ENCODE results near the gene CTCFL.

The CTCFL gene, protein sequence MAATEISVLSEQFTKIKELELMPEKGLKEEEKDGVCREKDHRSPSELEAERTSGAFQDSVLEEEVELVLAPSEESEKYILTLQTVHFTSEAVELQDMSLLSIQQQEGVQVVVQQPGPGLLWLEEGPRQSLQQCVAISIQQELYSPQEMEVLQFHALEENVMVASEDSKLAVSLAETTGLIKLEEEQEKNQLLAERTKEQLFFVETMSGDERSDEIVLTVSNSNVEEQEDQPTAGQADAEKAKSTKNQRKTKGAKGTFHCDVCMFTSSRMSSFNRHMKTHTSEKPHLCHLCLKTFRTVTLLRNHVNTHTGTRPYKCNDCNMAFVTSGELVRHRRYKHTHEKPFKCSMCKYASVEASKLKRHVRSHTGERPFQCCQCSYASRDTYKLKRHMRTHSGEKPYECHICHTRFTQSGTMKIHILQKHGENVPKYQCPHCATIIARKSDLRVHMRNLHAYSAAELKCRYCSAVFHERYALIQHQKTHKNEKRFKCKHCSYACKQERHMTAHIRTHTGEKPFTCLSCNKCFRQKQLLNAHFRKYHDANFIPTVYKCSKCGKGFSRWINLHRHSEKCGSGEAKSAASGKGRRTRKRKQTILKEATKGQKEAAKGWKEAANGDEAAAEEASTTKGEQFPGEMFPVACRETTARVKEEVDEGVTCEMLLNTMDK
- total RNA-seq: 0 to 0.09 reads per million in 2 donors

DNA sequence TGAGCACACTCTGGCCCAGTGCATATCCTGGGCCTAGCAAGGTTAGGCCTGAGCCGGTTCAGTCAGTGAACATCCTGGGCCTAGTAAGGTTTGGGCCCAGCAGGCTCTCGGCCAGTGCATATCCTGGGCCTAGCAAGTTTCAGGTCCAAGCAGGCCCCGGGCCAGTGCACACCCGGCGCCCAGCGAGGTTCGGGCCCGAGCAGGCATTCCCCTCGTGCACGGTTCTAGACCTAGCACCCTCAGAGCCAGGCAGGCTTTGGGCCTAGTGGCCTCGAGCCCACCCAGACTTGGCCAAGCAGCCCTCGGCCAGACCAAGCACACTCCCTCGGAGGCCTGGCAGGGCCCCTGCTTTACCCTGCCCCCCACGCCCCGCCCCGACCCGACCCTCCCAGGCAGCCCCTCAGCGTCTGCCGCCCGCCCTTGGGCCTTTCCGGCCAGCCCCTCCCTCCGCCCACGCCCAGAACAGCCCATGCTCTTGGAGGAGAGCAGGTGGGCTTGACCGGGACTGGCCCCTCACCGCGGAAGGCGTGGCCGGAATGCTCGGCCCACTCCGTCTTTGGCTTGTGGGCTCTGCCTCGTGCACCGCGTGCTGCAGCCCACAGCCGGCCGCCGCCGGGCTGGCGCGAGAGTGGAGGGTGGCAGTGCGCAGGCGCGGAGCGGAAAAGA, at the start of gene CTCFL:
Gene CTCFL (minus strand): TSS at position 630 of the 666 bp plus-strand sequence. CDS start 935 bp downstream, outside the sequence.
- no peak for DNase-seq

DNA sequence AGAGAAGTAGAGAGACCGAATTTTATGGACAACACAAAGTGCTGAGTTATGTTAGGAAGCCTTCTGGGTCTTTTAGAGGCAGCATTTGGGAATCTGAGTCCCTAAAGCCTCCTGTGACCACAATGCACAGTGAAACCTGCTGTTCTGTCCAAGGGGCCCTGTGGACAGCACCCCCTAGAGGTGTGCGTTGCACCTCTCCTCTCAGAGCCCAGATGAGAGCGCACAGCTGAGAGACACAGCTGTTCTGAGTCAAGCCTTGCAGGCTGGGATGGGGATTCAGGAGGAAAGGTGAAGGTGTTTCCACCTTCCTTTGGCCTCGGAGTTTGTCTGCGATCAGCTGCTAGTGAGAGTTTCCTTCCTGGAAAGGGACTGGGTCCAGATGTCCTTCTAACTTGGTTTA, 49.0 kb upstream of the CTCFL start:
- no peak for DNase-seq

DNA sequence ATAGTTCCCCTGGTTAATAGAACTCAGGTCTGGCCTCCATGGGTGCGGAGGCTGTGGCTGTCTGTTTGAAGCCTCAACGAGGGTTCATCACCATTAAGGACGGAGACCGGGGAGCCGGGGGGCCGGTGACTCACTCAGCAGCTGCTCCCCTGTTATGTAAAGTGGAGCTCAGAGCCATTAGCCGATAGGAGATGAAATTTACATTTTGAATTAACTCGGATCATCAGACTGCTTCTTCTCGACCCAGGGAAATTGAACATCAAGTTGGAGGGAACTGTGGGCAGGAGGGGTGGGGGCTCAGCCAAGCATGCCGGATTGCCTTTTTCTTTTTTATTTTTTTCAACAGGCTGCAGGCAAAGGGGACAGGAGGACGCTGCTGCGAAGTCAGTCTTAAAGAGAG, 48.3 kb upstream of the CTCFL start:
- no peak for DNase-seq

DNA sequence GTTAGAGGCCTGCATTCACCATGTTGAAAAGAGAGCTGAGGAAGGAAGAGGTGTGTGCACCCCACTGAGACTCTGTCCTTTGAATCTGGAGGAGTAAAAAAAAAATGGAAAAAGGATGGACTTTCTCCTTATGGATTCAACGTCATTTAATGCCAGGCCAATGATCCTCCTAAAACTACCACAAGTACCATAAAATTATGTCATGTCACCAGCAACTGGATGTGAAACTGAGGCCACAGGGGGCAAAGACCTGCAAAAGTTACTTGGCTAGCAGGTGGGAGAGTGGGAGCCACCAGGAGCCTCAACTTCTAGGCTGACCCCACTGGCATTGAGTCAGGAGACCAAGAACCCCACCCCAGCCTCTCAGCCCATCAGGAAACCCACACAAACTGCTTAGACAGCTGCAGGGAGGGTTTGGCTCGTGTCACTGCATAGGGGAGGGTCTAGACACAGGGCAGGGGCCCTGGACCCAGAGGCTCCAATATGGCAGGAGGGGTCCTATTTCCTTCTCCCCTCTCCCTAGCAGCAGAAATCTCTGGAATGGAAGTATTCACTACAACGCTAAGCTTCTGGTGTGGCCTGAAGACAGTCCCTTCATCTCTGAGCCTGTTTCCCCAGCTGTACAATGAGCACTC, 47.0 kb upstream of the CTCFL start:
- DNase-seq: no peak

DNA sequence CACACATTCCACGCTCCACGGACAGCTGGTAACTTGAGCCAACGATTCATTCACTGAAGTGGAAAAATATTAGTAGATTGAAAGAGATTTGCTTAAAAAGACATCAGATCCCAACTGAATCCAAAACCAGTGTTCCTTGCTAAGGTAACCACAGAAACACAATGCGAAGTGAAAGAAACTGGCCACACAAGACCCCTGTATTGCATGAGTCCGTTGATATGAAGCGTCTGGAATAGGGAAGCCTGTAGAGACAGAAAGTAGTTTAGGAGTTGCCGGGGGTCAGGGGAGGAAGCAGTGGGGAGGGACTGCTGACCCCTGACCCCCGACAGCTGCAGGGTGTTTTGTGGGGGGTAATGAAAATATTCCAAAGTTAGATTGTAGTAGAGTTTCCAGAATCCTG, 46.0 kb upstream of the CTCFL start:
- DNase-seq: no peak

DNA sequence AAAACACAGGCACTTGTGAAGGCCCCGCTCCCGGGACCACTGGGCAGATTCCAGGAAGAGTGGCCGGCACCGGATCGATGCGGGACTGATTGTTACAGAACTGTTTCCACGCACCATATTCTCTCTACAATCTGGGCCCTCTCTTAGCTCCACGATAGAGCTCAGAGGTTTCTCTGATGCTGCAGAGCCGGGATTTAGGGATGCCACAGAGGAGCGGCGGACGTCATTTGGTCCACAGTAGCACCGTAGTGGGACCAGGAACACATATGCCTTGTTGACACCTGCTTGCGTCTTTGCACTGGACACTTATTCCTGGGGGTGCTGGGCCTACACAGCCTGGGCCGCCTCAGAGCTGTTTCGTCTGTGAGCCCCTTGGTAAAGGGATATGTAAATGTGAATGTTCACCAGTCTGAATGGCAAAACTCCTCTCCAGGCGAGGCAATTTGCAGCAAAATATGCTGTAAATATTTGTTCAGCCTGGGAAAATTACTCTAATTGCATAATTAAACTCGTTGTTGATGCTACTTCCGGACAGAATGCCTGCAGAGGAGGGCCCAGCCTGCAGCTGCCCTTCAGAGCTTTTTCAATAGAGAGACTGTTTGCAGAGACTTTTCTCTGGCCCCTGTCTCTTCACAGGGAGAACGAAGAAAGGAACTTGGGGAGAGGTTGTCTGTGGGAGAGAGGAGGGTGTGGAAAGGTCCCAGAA, 45.4 kb upstream of the CTCFL start:
- no peak for DNase-seq

DNA sequence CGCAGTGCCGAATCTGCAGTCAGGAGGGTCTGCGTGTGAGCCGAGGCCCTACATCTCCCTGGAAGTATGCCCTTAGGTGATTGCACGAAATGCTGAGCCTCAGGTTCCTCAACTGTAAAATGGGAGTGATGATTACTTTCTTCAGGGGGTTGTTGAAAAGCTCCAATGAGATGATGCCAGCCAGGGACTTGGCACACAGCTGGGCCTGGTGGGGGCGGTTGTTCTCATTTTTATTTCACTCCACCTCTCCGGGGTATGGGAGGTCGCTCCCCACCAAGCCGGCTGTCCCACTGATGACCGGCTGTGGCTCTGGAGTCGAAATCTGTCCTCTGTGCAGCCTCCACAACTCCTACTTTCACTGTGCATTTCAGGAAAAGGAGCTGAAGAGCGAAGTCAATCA, 44.0 kb upstream of the CTCFL start:
- DNase-seq: no peak

DNA sequence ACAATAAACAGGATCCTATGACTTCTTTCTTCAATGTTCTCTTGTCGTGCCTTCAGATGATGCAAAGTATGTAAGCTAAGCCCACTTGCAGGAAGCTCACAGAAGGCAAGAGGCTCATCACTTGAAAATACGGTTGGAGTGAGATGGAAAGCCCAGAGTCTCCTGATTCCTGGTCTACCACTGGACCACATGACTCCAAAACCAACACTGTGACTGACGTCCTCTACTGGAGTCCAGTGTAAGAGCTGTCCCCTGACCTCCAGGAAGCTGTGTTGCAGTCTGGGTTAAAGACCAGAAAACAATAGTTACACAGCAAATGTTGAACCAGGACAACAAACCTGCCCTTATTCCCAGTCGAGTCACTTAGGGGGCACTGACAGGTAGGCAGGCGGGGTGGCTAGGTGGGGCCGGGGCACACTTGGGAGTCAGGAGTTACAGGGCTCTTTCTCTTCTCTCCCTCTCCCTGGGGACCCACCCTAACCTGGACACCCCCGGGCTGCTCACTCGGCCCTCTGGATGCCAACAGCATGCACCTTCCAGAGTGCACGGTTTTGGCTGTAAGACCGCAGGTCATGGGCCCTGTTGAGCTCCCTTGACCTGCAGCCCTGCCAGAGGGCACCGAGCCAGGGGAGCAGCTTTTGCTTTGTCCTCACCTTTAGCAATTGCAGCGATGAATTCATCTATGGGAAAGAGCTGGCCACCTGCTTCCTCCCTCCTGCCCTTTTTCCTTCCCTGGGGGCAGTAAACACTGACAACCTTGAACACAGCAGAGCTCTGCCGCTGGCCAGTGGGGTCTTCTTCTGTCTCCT, 43.4 kb upstream of the CTCFL start:
- DNase-seq: no peak

DNA sequence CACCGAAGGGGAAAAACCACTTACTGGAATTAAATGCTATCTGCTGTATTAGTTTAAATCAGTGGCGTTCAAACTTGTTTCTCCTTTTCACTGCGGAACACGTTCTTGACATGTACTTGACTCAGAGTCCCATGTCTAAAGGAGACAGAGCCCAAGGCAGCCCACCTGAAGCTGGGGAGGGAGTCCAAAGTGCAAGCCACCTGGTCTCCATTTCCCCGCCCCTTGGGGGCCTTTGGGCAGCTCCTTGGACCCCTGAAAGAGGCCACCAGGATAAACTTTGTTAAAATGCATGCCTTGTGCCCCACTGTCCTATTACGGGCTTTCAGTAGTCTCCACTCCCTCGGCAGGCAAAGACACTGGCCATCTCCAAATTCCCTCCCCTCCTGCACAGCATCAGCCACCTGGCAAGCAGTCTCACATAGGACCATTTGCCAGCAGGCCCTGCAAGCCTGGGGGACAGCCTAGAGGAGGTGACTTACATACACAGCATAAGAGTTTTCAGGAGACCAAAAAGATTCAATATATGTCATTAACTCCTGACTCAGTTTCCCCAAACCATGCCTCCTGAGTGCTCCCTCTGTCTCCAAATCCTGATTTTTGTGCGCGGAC, 42.6 kb upstream of the CTCFL start:
- DNase-seq: no peak

DNA sequence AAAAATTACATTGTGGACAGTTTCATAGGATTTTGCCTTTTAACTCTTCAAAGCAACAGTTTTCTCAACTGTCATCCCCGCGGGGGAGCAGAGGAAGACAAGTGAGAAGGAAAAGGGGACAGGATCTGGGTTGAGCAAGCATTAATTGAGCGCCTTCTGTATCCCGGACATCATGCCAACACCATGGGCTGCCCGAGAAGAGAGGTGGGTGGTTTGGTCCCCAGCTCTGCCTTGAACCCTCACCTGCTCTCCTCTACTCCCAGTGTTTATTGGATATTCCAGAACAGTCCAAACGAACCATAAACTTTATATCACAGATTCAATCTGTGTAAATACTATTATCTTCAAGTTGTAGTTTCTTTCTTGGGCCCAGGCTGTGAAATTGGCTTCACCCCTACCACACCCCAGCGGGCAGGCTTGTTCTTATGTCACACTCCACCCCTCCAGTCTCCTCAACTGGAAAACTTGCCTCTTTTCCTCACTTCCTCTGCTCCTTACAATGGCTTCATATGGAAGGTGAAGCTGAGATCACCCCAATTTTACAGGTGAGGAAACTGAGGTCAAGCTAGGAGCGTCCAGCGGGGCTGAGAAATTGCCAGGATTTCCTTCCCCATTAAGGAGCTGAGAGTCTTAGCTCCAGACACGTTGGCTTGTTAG, 42.0 kb upstream of the CTCFL start:
- no peak for DNase-seq

DNA sequence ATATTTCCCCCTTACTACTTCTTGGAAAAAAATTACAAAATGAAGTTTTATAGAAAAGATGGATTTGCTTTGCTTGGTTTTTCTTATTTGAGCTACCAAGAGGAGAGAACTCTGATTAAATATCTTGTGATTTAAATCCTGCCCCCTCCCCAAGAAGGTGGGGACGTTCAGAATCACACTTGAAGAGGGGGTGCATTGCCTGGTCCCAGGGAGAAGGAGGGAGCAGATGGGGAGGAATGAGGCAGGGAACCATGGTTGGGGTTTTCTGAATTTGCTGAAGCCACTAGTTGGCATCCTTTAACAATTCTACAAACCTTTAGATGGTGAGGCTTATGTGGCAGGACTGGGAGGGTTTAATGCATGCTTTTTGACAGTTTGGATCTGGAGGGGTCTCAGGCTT, 41.5 kb upstream of the CTCFL start:
- no peak for DNase-seq

DNA sequence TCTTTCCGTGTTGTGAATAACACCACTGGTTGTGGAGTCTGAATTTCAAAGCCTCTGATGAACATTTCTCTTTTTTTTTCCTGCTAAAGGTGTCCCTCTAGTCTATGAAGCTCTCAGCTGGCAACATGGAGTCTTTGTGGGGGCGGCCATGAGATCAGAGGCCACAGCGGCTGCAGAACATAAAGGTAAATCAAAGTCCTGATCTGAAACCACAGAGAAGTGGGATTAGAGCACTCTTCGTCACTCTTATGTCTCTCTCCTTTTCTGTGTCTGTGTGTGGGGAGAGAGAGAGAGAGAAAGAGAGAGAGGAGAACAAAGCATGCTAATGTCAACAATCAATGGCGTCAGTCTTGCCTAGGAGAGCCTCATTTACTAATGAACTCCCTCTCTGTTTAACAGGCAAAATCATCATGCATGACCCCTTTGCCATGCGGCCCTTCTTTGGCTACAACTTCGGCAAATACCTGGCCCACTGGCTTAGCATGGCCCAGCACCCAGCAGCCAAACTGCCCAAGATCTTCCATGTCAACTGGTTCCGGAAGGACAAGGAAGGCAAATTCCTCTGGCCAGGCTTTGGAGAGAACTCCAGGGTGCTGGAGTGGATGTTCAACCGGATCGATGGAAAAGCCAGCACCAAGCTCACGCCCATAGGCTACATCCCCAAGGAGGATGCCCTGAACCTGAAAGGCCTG, 40.2 kb upstream of the CTCFL start:
- no peak for DNase-seq

DNA sequence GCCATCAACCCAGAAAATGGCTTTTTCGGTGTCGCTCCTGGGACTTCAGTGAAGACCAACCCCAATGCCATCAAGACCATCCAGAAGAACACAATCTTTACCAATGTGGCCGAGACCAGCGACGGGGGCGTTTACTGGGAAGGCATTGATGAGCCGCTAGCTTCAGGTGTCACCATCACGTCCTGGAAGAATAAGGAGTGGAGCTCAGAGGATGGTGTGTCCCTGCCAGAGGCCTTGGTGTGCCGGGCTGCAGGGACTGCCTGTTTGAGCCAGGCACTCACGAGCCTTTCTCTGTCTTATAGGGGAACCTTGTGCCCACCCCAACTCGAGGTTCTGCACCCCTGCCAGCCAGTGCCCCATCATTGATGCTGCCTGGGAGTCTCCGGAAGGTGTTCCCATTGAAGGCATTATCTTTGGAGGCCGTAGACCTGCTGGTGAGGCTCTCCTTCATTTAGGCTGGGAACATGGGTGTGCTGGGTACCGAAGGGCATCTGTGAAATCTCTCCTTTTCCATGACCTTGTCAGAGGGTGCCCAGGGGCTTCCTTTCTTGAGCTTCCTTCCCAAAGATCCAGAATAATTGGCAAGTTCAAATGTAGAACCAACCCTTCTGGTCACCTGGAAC, 39.4 kb upstream of the CTCFL start:
- DNase-seq: no peak

DNA sequence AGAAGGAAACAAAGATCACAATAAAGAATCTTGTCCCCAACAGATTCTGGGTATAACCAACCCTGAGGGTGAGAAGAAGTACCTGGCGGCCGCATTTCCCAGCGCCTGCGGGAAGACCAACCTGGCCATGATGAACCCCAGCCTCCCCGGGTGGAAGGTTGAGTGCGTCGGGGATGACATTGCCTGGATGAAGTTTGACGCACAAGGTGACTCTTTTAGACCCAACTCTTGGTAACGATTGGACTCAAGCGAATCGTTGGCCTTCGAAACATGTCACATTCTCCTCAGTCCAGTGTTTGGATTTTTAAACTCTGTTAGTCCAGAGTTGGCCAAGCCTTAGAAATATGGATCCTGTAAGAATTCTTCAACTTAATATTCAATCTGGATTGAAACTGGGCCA, 38.6 kb upstream of the CTCFL start:
- no peak for DNase-seq

DNA sequence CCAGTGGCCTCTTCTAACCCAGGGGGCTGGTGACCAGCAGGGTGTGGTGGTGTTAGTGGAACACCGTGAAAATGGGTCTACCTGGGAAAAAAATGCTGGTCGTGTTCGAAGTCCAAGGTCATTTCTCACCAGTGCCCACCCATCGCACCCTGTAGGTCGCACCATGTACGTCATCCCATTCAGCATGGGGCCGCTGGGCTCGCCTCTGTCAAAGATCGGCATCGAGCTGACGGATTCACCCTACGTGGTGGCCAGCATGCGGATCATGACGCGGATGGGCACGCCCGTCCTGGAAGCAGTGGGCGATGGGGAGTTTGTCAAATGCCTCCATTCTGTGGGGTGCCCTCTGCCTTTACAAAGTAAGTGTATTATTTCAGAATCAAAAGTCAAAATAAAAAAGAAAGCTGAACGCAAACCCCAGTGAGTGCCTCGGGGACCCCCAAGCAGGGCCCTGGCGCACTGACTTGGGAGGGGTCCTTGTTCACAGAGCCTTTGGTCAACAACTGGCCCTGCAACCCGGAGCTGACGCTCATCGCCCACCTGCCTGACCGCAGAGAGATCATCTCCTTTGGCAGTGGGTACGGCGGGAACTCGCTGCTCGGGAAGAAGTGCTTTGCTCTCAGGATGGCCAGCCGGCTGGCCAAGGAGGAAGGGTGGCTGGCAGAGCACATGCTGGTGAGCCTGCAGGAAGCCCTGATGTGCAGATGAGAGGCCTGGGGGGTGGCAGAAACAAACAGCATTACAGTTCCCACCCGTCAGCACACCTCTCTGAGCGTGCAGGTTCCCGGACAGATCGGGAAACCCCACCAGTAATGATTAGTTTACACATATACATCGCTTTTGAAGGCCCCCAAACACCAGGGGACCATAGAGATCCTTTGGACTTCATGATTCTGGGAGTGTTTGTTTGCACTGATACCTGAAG, 37.9 kb upstream of the CTCFL start:
- no peak for DNase-seq

DNA sequence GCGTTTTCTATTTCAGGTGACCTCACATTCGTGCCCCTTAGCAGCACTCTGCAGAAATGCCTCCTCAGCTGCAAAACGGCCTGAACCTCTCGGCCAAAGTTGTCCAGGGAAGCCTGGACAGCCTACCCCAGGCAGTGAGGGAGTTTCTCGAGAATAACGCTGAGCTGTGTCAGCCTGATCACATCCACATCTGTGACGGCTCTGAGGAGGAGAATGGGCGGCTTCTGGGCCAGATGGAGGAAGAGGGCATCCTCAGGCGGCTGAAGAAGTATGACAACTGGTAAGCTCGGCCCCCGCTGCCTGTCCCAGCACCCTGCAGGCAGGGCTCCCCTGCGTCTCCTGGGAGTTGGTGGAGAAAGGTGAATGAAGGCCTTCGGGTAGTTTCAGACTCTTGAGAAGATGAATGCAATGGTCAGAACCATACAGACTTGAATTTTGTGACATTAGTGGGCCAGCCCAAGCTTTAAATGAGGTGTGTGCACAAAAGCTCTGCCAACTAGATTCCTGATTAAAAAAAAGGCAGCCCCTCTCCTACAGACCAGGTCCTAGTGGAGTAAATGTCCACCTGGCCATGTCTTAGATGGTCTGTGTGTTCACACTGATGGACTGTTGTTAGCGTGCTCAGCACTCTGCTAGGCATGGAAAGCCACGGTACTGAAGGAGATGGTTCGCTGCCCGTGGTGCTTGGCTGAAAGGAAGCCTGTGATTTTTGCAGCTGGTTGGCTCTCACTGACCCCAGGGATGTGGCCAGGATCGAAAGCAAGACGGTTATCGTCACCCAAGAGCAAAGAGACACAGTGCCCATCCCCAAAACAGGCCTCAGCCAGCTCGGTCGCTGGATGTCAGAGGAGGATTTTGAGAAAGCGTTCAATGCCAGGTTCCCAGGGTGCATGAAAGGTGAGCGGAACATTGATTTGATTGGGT, 36.7 kb upstream of the CTCFL start:
- DNase-seq: no peak
